T-cell (primary cell): ENCODE measurements around the gene AHSP. TPM values are rescaled to one million over a fixed set of nuclear protein-coding genes. Genes with fewer than 3 reads are reported as not detected.

ENCODE experiments used
- ATAC-seq, 4 experiments: fragments of 200-7000 bp in 3 of 4; fragments of 150-1000 bp in 1 of 4; cut with Tn5 transposase; replicated peaks in 1 of 4; 1 replicate in 3 of 4; 2 replicates in 1 of 4; pipeline ENCODE4 v1.10.0; 2021; ENCODE audit warnings: moderate library complexity in 3 of 4, mild to moderate bottlenecking in 2 of 4, moderate number of reproducible peaks in 1 of 4
- CTCF ChIA-PET, 2 donors: fragments of 300-600 bp; sonication (Branson Sonifier 250); formaldehyde crosslinking; loops; one replicate each; lab custom pipeline; 2022; ENCODE audit warnings: antibody characterized with exemption in 2 of 2; lab: Charles Lee
- POLR2A ChIA-PET, 2 donors: fragments of 300-600 bp; sonication (Branson Sonifier 250); formaldehyde crosslinking; loops; one replicate each; lab custom pipeline; 2022; ENCODE audit warnings: antibody characterized with exemption in 2 of 2; lab: Charles Lee
- DNase-seq, 35 experiments: peaks; one replicate each; pipeline versions ENCODE4 v3.0.0 to v3.0.0-alpha.2; 2013 to 2023
- H3K27ac ChIP-seq: one replicate; pipeline ENCODE4 v1.5.1; 2013; ENCODE audit warnings: low read length
- H3K27me3 ChIP-seq, 2 experiments: replicated peaks in 1 of 2; 1 replicate in 1 of 2; 2 replicates in 1 of 2; pipeline versions ENCODE4 v1.6.1 to v1.7.0; 2013; ENCODE audit warnings: low read length in 1 of 2, mixed read lengths in 1 of 2; ENCODE audit not compliant: control insufficient read depth in 2 of 2, insufficient read depth in 2 of 2; ENCODE audit errors: extremely low read depth in 1 of 2
- H3K36me3 ChIP-seq, 2 donors: 1 replicate in 1 of 2; 2 replicates in 1 of 2; pipeline versions ENCODE4 v1.6.1 to v1.7.0; 2013; ENCODE audit warnings: low read length in 1 of 2; ENCODE audit not compliant: control insufficient read depth in 2 of 2, insufficient read depth in 1 of 2; ENCODE audit errors: extremely low read depth in 1 of 2
- H3K4me1 ChIP-seq, 2 experiments: 1 replicate in 1 of 2; 2 replicates in 1 of 2; pipeline versions ENCODE4 v1.6.1 to v1.7.0; 2013; ENCODE audit warnings: low read length in 2 of 2, mixed read lengths in 1 of 2; ENCODE audit not compliant: insufficient read depth in 2 of 2, control insufficient read depth in 1 of 2; ENCODE audit errors: extremely low read depth in 1 of 2
- H3K4me3 ChIP-seq, 2 donors: 1 replicate in 1 of 2; 2 replicates in 1 of 2; pipeline versions ENCODE4 v1.5.1 to v1.7.0; 2013; ENCODE audit warnings: mild to moderate bottlenecking in 2 of 2, low read length in 1 of 2, moderate library complexity in 1 of 2; ENCODE audit not compliant: control insufficient read depth in 1 of 2; ENCODE audit errors: extremely low read depth in 1 of 2
- H3K9me3 ChIP-seq: 2 replicates; pipeline ENCODE4 v1.7.0; 2013
- H3K27ac Mint-ChIP-seq, 2 donors: one replicate each; pipeline ENCODE4 v1.8.0; 2020 to 2021; ENCODE audit warnings: mild to moderate bottlenecking in 2 of 2, mixed read lengths in 2 of 2
- H3K27me3 Mint-ChIP-seq, 2 donors: one replicate each; pipeline ENCODE4 v1.8.0; 2021 to 2022; ENCODE audit warnings: mixed read lengths in 2 of 2
- H3K36me3 Mint-ChIP-seq: one replicate; pipeline ENCODE4 v1.8.0; 2021; ENCODE audit warnings: mixed read lengths
- H3K4me1 Mint-ChIP-seq, 3 donors: one replicate each; pipeline ENCODE4 v1.8.0; 2020 to 2022; ENCODE audit warnings: mixed read lengths in 3 of 3, mild to moderate bottlenecking in 1 of 3
- H3K4me3 Mint-ChIP-seq, 3 donors: one replicate each; pipeline ENCODE4 v1.8.0; 2020 to 2022; ENCODE audit warnings: mild to moderate bottlenecking in 3 of 3, mixed read lengths in 3 of 3, moderate library complexity in 3 of 3
- H3K9me3 Mint-ChIP-seq, 3 donors: one replicate each; pipeline ENCODE4 v1.8.0; 2020 to 2022; ENCODE audit warnings: mixed read lengths in 3 of 3
- WGBS: methylation state at CpG from one replicate; pipeline ENCODE4 v1.1.5; 2013; ENCODE audit warnings: missing lambda C conversion rate; ENCODE audit not compliant: insufficient coverage; 5-methylcytosine and 5-hydroxymethylcytosine counted together
- total RNA-seq, 35 experiments: library from RNA in 6 of 35; stranded (reverse) in 6 of 35; fragments of 120-200 nt in 1 of 35; gene quantifications; one replicate each; pipeline versions ENCODE4 v1.2.1 to v1.2.4 and lab custom pipeline; 2013 to 2026

Gene AHSP
- total RNA-seq, 5 donors from 2014 or later (not counting 1 experiment from before 2014, with no cell fraction given), result not detected

DNA sequence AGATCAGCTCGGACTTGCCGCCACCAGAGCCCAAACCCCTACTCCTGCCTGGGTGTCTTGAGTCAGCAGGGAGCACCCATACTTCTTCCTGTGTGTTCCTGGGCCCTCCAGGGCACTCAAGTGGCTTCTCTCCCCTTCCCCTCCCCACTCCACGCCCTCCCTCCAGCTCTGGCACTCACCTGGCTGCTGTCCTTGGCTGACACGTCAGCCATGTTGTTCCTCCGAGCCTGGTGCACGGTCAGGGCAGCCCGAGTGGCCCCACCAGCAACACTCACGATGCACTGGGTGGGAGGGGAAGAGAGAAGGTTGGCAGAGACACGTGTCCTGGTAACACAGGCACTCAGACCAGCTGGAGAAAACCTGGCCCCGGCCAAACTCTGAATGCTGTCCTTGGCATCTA is 31.0 kb upstream of the AHSP start:
- no peaks in the 10 kb centered on the region for H3K4me1 ChIP-seq
- Mint-ChIP-seq H3K36me3 (peaks cover 41% of the 10 kb centered on the region), H3K27ac (no peak overlapping the region), H3K4me3 (no peak overlapping the region), H3K9me3 (no peaks in the 10 kb centered on the region), H3K4me1 (peaks cover 2 to 10% (median 6%) of the 10 kb centered on the region in 3 donors), H3K27me3 (no peaks in the 10 kb centered on the region)
- ATAC-seq (no peak), DNase-seq (no peak)
- H3K4me3 ChIP-seq, result no peak overlapping the region
- H3K27ac ChIP-seq, result no peak overlapping the region
- 99% methylated on average over 9 of the region's 10 CpGs for WGBS
- POLR2A ChIA-PET, result no interaction called here
- CTCF ChIA-PET, result no interaction called here
- no peaks in the 10 kb centered on the region for H3K27me3 ChIP-seq
- peaks cover 27 to 65% of the 10 kb centered on the region in 2 donors for H3K36me3 ChIP-seq
- H3K9me3 ChIP-seq, result no peaks in the 10 kb centered on the region

DNA sequence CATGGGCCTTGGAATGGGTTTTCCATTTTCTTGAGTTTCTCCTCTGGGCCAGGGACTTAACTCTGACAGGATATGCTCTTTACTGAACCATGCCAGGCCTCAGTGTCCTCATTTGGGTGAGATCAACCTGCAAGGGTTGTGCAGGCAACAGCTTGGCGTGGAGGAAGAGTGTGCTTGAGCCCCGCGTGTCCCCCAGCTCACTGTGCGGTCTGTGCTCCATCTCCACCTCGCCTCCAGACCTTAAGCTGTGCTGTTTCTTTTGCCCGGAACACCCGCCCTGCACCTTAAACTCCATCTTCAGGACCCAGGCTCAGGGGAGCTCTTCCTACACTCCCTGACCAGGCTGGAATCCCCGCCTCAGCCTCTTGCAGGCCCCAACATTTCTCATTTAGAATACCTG is 29.2 kb upstream of the AHSP start:
- H3K27ac Mint-ChIP-seq, result no peak overlapping the region
- no peak overlapping the region for H3K27ac ChIP-seq
- no peaks in the 10 kb centered on the region for H3K9me3 Mint-ChIP-seq
- H3K4me1 Mint-ChIP-seq, result peaks cover 2 to 12% (median 10%) of the 10 kb centered on the region in 3 donors
- no peaks in the 10 kb centered on the region for H3K4me1 ChIP-seq
- DNase-seq (no peak), ATAC-seq (no peak)
- H3K27me3 ChIP-seq, result no peaks in the 10 kb centered on the region
- H3K27me3 Mint-ChIP-seq, result no peaks in the 10 kb centered on the region
- no peak overlapping the region for H3K4me3 ChIP-seq
- H3K9me3 ChIP-seq, result no peaks in the 10 kb centered on the region
- POLR2A ChIA-PET, result no interaction called here
- H3K36me3 Mint-ChIP-seq, result peaks cover 31% of the 10 kb centered on the region
- WGBS, result 100% methylated on average over 7 of the region's 8 CpGs
- CTCF ChIA-PET, result no interaction called here
- peaks cover 23 to 56% of the 10 kb centered on the region in 2 donors for H3K36me3 ChIP-seq
- no peak overlapping the region for H3K4me3 Mint-ChIP-seq

DNA sequence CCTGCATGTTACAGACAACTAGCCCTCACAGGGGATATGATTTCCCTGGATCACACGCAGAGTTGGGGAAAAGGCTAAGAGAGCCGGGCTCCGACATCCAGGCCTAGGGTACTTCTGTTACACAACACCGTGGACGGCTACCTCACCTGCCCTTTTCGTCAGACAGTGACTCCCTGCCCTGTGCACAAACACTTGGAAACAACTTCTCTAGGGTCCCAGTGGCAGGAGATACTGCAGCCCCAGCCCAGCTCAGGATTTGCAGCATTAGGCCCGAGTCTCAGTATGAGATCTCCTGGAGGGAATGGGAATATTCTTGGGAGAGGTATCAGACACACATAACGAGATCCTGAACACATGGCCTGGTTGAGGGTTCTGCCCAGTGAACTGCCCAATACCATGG is 27.8 kb upstream of the AHSP start:
- ChIA-PET POLR2A (no interaction called here), CTCF (interaction anchor here in 1 of 2 donors (0.6 kb wide), 1 partner anchor 567 kb away, joined by 3 read pairs; no protein-coding TSS in a partner anchor)
- no peak overlapping the region for H3K4me3 Mint-ChIP-seq
- H3K4me3 ChIP-seq, result no peak overlapping the region
- peaks cover 15 to 52% of the 10 kb centered on the region in 2 donors for H3K36me3 ChIP-seq
- no peaks in the 10 kb centered on the region for H3K4me1 ChIP-seq
- H3K27me3 ChIP-seq, result no peaks in the 10 kb centered on the region
- H3K9me3 ChIP-seq, result no peaks in the 10 kb centered on the region
- peaks cover 30% of the 10 kb centered on the region for H3K36me3 Mint-ChIP-seq
- no peaks in the 10 kb centered on the region for H3K27me3 Mint-ChIP-seq
- no peak for DNase-seq
- H3K4me1 Mint-ChIP-seq, result peaks cover 8 to 19% (median 19%) of the 10 kb centered on the region in 3 donors
- no peak for ATAC-seq
- 96% methylated on average over 8 of the region's 8 CpGs for WGBS
- H3K9me3 Mint-ChIP-seq, result no peaks in the 10 kb centered on the region
- no peak overlapping the region for H3K27ac Mint-ChIP-seq
- H3K27ac ChIP-seq, result no peak overlapping the region

DNA sequence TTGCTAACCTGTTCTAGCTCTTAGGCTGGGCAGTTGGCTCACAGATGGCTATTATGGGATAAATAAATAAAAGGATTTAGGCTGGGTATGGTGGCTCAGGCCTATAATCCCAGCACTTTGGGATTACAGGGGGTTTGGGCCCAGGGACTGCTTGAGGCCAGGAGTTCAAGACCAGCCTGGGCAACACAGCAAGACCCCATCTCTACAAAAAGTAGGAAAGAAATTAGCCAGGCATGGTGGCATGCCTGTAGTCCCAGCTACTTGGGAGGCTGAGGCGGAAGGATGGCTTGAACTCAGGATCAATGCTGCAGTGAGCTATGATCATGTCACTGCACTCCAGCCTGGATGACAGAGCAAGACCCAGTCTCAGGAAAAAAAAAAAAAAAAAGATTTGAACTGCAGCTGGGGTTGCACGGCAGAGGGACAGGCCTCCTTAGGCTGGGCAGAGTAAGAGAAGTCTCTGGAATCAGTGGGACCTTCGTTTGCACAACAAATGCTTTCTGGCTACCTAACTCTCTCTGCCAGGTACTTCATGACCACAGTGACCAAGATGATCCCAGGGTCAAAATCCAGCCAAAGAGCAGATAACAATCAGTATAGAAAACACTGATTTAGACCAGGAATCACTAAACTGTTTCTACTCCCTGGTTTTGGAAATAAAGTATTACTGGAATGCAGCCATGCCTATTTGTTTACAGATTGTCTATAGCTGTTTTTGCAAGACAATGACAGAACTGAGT is 26.3 kb upstream of the AHSP start:
- ChIA-PET CTCF (interaction anchor here in 1 of 2 donors (1.0 kb wide), 1 partner anchor 10 kb away, joined by 4 read pairs; no protein-coding TSS in a partner anchor), POLR2A (no interaction called here)
- ATAC-seq (no peak), DNase-seq (no peak)
- H3K4me1 ChIP-seq, result peaks cover 0 to 2% of the 10 kb centered on the region in 2 experiments
- H3K4me3 Mint-ChIP-seq, result no peak overlapping the region
- no peaks in the 10 kb centered on the region for H3K9me3 ChIP-seq
- no peaks in the 10 kb centered on the region for H3K27me3 ChIP-seq
- H3K4me3 ChIP-seq, result no peak overlapping the region
- H3K36me3 ChIP-seq, result peaks cover 15 to 41% of the 10 kb centered on the region in 2 donors
- no peaks in the 10 kb centered on the region for H3K27me3 Mint-ChIP-seq
- H3K36me3 Mint-ChIP-seq, result peaks cover 30% of the 10 kb centered on the region
- no peak overlapping the region for H3K27ac Mint-ChIP-seq
- 80% methylated on average over 1 of the region's 3 CpGs for WGBS
- no peaks in the 10 kb centered on the region for H3K9me3 Mint-ChIP-seq
- no peak overlapping the region for H3K27ac ChIP-seq
- peaks cover 21 to 33% (median 25%) of the 10 kb centered on the region in 3 donors for H3K4me1 Mint-ChIP-seq

DNA sequence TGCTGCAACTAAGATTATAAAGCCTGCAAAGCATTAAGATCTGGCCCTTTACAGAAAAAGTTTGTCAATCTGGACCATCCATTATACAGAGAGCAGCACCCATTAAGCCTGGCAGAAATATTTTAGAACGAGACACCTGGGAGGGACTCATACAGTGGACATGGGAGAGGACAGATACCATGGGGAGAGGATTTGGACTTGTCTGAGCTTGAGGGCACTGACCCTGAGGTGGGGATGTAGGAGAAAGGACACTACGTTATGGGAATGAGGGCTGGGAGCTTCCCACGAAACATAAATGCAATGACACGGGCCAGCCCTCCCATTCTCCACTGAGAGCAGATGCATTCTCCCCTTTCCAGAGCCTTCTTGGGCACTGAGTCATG is 25.7 kb upstream of the AHSP start:
- no peaks in the 10 kb centered on the region for H3K9me3 Mint-ChIP-seq
- no peak overlapping the region for H3K4me3 Mint-ChIP-seq
- H3K27me3 Mint-ChIP-seq, result no peaks in the 10 kb centered on the region
- Histone ChIP-seq H3K27me3 (no peaks in the 10 kb centered on the region), H3K9me3 (no peaks in the 10 kb centered on the region), H3K4me3 (no peak overlapping the region), H3K4me1 (peaks cover 2 to 8% of the 10 kb centered on the region in 2 experiments), H3K36me3 (peaks cover 15 to 35% of the 10 kb centered on the region in 2 donors), H3K27ac (no peak overlapping the region)
- no peak for DNase-seq
- peaks cover 26 to 37% (median 27%) of the 10 kb centered on the region in 3 donors for H3K4me1 Mint-ChIP-seq
- H3K27ac Mint-ChIP-seq, result no peak overlapping the region
- peaks cover 27% of the 10 kb centered on the region for H3K36me3 Mint-ChIP-seq
- ChIA-PET CTCF (interaction anchor here in 1 of 2 donors (1.0 kb wide), 1 partner anchor 9 kb away, joined by 4 read pairs; no protein-coding TSS in a partner anchor), POLR2A (no interaction called here)
- no peak for ATAC-seq
- WGBS, result 90% methylated on average over 2 of the region's 4 CpGs

DNA sequence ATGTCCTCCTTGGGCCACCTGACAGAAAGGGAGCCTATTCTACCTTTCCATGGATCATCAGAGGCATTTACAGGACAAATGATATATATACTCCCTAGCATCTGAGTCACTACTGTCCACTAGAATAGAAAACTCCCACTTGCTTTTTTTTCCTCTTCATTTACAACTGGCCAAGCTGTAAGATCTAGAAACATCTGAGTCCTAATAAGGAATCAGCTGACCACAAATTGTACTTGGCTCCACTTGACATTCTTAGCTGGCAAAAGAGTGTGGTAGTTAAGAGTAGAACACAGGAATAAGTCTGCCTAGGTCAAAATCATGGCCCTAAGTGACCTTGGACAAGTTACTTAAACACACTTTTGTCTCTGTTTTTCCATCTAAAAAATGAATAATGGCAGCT is 24.7 kb upstream of the AHSP start:
- Mint-ChIP-seq H3K4me3 (no peak overlapping the region), H3K4me1 (peaks cover 33 to 41% (median 34%) of the 10 kb centered on the region in 3 donors), H3K27ac (no peak overlapping the region), H3K9me3 (no peaks in the 10 kb centered on the region), H3K36me3 (peaks cover 18% of the 10 kb centered on the region), H3K27me3 (no peaks in the 10 kb centered on the region)
- H3K9me3 ChIP-seq, result no peaks in the 10 kb centered on the region
- ChIA-PET POLR2A (no interaction called here), CTCF (no interaction called here)
- ATAC-seq, result no peak
- peaks cover 15 to 26% of the 10 kb centered on the region in 2 donors for H3K36me3 ChIP-seq
- no peak overlapping the region for H3K4me3 ChIP-seq
- peaks cover 2 to 18% of the 10 kb centered on the region in 2 experiments for H3K4me1 ChIP-seq
- DNase-seq, result no peak
- no peak overlapping the region for H3K27ac ChIP-seq
- no peaks in the 10 kb centered on the region for H3K27me3 ChIP-seq
